SK-N-MC (cell line): ENCODE measurements around the gene CXXC5.

ENCODE experiments used
- EZH2 ChIP-seq: fragments of 200-600 bp; sonication (generic); IDR thresholded peaks from one replicate; pipeline ENCODE4 v1.6.1; 2017; ENCODE audit warnings: antibody characterized with exemption
- POLR2AphosphoS5 ChIP-seq: IDR thresholded peaks from 2 replicates; pipeline ENCODE4 v1.6.1; 2012; ENCODE audit warnings: mild to moderate bottlenecking, low read depth, low read length, borderline replicate concordance

GRCh38 chr5:139669662-139670368, 21.7 kb downstream of the CXXC5 start:
- TF ChIP-seq EZH2 (no peak), POLR2AphosphoS5 (no peak)
